ENCODE data around the gene ZNF407.

Gene ZNF407

DNA sequence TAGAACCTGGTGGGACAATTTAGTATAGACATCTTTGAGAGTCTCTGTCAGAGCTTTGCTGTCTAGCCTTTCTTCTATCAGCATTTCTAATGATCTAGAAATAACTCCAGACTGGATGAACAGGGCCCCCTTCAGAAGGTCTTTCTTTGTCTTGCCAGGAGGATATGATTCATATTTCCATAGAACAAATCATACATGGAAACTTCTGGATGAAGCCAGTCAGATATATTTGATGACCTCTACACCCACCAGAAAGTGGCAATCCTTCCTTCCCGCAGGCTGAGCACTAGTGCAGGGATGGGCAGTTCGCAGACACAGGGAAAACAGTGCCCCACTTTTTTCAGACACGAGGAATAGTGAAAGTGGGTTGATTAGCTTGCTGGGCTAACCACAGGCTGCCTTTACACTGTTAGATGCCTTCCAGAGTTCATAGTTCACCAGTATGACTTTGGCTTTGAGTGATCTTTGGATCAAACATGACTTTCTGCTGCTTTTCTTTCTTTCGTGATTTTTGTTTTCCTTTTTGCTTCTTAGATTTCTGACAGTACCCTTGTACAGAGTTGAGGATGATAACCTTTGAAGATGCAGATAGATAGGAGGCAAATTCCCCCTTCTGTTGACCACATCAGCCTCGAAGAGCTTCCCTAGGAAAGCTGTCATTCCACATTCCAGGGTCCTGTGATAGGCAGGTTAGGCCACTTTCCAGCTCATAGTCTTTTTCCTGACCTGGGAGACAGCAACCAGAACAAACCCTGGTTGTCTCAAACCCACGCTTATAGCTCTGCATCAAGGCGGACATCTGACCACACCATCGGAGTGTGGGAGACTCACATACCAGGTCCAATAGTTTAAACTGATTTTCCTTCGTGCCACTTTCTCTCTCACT lies 237.0 kb downstream of the ZNF407 start:
- no peak overlapping the region for H3K9ac ChIP-seq
- H3K27ac ChIP-seq: no peak overlapping the region
- no peak overlapping the region; the same call in 1 of the 2 replicates for H3K4me2 ChIP-seq
- H2AFZ ChIP-seq (ENCODE audit: low read depth): no peak overlapping the region
- no peak overlapping the region for H3K4me3 ChIP-seq (IDR thresholded peaks at IDR 0.05; ENCODE audit: insufficient read depth, low read depth, low read length)
- no peaks in the 10 kb centered on the region for H3K79me2 ChIP-seq (ENCODE audit: insufficient read depth, low read depth)
- H4K20me1 ChIP-seq (ENCODE audit: insufficient read depth): no peaks in the 10 kb centered on the region
- H3K4me1 ChIP-seq (ENCODE audit: low read depth, poor library complexity, severe bottlenecking): peaks cover 28% of the 10 kb centered on the region
- TF ChIP-seq, protein P1, sequence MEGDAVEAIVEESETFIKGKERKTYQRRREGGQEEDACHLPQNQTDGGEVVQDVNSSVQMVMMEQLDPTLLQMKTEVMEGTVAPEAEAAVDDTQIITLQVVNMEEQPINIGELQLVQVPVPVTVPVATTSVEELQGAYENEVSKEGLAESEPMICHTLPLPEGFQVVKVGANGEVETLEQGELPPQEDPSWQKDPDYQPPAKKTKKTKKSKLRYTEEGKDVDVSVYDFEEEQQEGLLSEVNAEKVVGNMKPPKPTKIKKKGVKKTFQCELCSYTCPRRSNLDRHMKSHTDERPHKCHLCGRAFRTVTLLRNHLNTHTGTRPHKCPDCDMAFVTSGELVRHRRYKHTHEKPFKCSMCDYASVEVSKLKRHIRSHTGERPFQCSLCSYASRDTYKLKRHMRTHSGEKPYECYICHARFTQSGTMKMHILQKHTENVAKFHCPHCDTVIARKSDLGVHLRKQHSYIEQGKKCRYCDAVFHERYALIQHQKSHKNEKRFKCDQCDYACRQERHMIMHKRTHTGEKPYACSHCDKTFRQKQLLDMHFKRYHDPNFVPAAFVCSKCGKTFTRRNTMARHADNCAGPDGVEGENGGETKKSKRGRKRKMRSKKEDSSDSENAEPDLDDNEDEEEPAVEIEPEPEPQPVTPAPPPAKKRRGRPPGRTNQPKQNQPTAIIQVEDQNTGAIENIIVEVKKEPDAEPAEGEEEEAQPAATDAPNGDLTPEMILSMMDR (conservative IDR thresholded peaks at IDR 0.05; ENCODE audit: low read depth, low read length): no peak
- H3K36me3 ChIP-seq (ENCODE audit: insufficient read depth): no peaks in the 10 kb centered on the region
- no peaks in the 10 kb centered on the region for H3K27me3 ChIP-seq (ENCODE audit: insufficient read depth, low read depth)

DNA sequence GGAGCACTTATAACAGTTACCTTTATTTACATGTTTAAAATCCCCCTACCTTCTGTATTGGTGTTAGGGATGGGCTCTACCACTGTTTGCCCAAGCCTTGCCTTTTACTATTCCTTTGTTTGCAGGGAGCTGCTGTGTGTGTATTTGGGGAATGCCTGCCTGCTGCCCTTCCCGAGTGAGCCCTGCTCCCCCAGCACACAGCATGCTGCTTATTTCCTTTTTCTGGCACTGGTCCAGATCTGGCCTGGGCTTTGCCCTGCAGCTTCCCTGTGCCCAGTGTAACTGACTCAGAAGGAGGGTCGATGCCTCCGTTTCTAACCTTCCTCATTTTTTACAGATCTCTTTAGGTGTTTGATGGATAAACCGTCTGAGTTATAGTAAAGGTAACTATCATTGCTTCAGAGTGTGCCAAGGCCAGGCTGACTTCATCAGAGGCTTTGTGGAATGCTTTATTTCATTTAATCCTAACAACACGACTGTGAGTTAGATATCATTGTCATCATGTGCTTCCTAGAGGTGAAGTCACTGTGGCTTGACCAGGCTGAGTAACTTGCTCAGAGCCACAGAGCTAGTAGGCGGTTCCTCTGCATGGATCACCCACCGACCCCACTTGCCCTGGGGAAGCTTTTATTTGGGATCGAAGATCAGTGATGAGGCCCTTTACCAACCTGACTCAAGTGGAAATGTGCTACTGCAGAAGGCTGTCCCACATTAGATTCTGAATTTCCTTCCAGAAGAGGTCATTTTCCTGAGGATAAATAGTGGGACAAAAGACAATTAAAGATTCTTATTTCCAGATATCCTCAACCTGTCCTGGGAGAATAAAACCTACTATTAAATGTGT lies 238.8 kb downstream of the ZNF407 start:
- H3K4me2 ChIP-seq: no peak overlapping the region
- no peak overlapping the region for H2AFZ ChIP-seq (ENCODE audit: low read depth)
- no peak overlapping the region for H3K9ac ChIP-seq

DNA sequence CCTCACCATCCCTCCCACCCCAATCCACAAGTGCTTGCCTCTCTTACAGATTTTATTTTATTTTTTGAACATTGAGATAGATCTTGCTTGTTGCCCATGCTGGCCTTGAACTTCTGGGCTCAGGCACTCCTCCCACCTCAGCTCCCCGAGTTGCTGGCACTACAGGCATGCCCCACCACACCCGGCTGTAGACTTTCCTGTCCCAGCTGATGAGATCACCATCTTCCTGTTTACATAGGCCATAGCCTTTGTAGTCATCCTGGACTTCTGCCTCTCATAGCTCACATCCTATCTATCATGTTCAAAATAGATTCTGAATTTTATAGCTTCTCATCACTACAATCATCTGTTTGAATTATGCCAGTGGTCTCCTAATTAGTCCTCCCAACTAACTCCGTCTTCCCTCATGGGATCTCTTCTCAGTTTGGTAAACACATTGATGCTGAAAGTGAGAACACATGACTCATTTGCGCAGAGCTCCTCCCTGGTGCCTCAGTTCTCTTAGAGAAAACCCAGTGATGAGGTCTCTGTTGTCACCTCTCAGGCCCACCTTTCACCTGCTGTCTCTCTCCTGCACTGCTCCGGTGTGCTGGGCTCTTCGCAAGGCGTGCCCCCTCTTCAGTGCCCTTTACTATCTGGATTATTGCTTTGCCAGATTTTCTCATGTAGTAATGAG lies 243.0 kb downstream of the ZNF407 start:
- Histone ChIP-seq H3K4me1 (ENCODE audit: low read depth, poor library complexity, severe bottlenecking) (no peaks in the 10 kb centered on the region), H3K4me3 (IDR thresholded peaks at IDR 0.05; ENCODE audit: insufficient read depth, low read depth, low read length) (no peak overlapping the region), H3K79me2 (ENCODE audit: insufficient read depth, low read depth) (no peaks in the 10 kb centered on the region), H3K27ac (no peak overlapping the region), H2AFZ (ENCODE audit: low read depth) (no peak overlapping the region), H3K4me2 (no peak overlapping the region), H4K20me1 (ENCODE audit: insufficient read depth) (no peaks in the 10 kb centered on the region), H3K9ac (no peak overlapping the region), H3K36me3 (ENCODE audit: insufficient read depth) (no peaks in the 10 kb centered on the region), H3K27me3 (ENCODE audit: insufficient read depth, low read depth) (no peaks in the 10 kb centered on the region)
- TF ChIP-seq, protein P1 (conservative IDR thresholded peaks at IDR 0.05; ENCODE audit: low read depth, low read length): no peak

More for the DNA sequence above, 238.8 kb downstream of the ZNF407 start:
- Histone ChIP-seq H3K36me3 (ENCODE audit: insufficient read depth) (no peaks in the 10 kb centered on the region), H4K20me1 (ENCODE audit: insufficient read depth) (no peaks in the 10 kb centered on the region), H3K4me3 (IDR thresholded peaks at IDR 0.05; ENCODE audit: insufficient read depth, low read depth, low read length) (no peak overlapping the region), H3K4me1 (ENCODE audit: low read depth, poor library complexity, severe bottlenecking) (peaks cover 28% of the 10 kb centered on the region), H3K27me3 (ENCODE audit: insufficient read depth, low read depth) (no peaks in the 10 kb centered on the region), H3K27ac (no peak overlapping the region), H3K79me2 (ENCODE audit: insufficient read depth, low read depth) (no peaks in the 10 kb centered on the region)
- TF ChIP-seq, protein P1 (conservative IDR thresholded peaks at IDR 0.05; ENCODE audit: low read depth, low read length): no peak

DNA sequence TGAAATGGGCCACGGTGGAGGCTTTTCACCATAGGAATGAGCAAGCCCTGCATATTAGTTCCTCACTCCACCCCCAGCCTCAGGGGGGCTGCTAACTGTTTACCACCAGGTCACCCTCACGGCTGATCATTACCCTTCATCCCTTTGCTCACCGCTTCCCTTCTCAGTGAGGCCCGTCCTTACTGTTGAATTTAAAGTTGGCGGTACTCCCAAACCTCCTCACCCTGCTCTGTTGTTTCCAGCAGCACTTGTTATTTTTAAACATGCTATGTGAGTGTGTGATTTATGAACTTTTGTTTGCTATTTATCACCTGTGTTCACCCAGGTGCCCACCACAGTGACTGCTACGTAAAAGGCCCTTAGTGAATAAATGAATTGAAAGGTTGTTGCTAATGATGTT lies 243.6 kb downstream of the ZNF407 start:
- Histone ChIP-seq H3K4me3 (IDR thresholded peaks at IDR 0.05; ENCODE audit: insufficient read depth, low read depth, low read length) (no peak overlapping the region), H3K36me3 (ENCODE audit: insufficient read depth) (no peaks in the 10 kb centered on the region), H3K4me2 (no peak overlapping the region), H3K27me3 (ENCODE audit: insufficient read depth, low read depth) (no peaks in the 10 kb centered on the region), H4K20me1 (ENCODE audit: insufficient read depth) (no peaks in the 10 kb centered on the region), H2AFZ (ENCODE audit: low read depth) (no peak overlapping the region), H3K4me1 (ENCODE audit: low read depth, poor library complexity, severe bottlenecking) (no peaks in the 10 kb centered on the region), H3K79me2 (ENCODE audit: insufficient read depth, low read depth) (no peaks in the 10 kb centered on the region), H3K27ac (no peak overlapping the region), H3K9ac (no peak overlapping the region)
- TF ChIP-seq, protein P1 (conservative IDR thresholded peaks at IDR 0.05; ENCODE audit: low read depth, low read length): no peak

Data from KMS-11 (cell line).